ENCODE measurements around the gene ZNF282.

GRCh38 chr7:149188637-149189259 lies 6.6 kb upstream of the ZNF282 start:
- TF ChIP-seq, protein P1, sequence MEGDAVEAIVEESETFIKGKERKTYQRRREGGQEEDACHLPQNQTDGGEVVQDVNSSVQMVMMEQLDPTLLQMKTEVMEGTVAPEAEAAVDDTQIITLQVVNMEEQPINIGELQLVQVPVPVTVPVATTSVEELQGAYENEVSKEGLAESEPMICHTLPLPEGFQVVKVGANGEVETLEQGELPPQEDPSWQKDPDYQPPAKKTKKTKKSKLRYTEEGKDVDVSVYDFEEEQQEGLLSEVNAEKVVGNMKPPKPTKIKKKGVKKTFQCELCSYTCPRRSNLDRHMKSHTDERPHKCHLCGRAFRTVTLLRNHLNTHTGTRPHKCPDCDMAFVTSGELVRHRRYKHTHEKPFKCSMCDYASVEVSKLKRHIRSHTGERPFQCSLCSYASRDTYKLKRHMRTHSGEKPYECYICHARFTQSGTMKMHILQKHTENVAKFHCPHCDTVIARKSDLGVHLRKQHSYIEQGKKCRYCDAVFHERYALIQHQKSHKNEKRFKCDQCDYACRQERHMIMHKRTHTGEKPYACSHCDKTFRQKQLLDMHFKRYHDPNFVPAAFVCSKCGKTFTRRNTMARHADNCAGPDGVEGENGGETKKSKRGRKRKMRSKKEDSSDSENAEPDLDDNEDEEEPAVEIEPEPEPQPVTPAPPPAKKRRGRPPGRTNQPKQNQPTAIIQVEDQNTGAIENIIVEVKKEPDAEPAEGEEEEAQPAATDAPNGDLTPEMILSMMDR (IDR thresholded peaks at IDR 0.05; ENCODE audit: low read depth, low read length) = no peak
- no peak for TF ChIP-seq EZH2phosphoT487 (IDR thresholded peaks at IDR 0.05; ENCODE audit: low read depth)

Measured in OCI-LY3 (cell line).